Right cardiac atrium (tissue), 5 donors: ENCODE data around the gene ST7. TPM values are rescaled to one million over a fixed set of nuclear protein-coding genes. Genes with fewer than 3 reads are reported as not detected.

Experiments
- ATAC-seq, 2 donors: fragments of 200-7000 bp; cut with Tn5 transposase; one replicate each; pipeline versions ENCODE4 v1.8.0 to v1.9.1; 2020; ENCODE audit warnings: moderate library complexity in 2 of 2, mild to moderate bottlenecking in 1 of 2
- DNase-seq, 3 donors: peaks; one replicate each; pipeline ENCODE4 v3.0.0-alpha.2; 2020
- H3K27ac ChIP-seq: one replicate; pipeline ENCODE4 v1.5.1; 2013; ENCODE audit warnings: mild to moderate bottlenecking, low read length, control low read depth, moderate library complexity
- H3K27me3 ChIP-seq: one replicate; pipeline ENCODE4 v1.6.1; 2013; ENCODE audit not compliant: control insufficient read depth, insufficient read depth
- H3K4me1 ChIP-seq: one replicate; pipeline ENCODE4 v1.6.1; 2013; ENCODE audit warnings: low read length; ENCODE audit not compliant: control insufficient read depth, insufficient read depth
- H3K4me3 ChIP-seq: one replicate; pipeline ENCODE4 v1.5.1; 2013; ENCODE audit warnings: low read length, control low read depth
- H3K9me3 ChIP-seq: one replicate; pipeline ENCODE4 v1.6.1; 2013; ENCODE audit warnings: low read length; ENCODE audit not compliant: control insufficient read depth
- WGBS: extraction: QIAGEN DNeasy Blood & Tissue Kit; methylation state at CpG from one replicate; pipeline ENCODE4 v1.1.7; 2013; 5-methylcytosine and 5-hydroxymethylcytosine counted together
- intact Hi-C, 4 donors: fragments of 100-400 bp; cut with DNase I; formaldehyde crosslinking; loops; one replicate each; pipeline versions ENCODE4 v1.11.0 to v1.14.0; 2022 to 2023
- polyA plus RNA-seq: library from polyadenylated mRNA; stranded (reverse); fragments of 200-250 nt; gene quantifications from one replicate; pipeline ENCODE4 v1.2.3, GENCODE V29; 2013
- total RNA-seq, 4 donors: library from RNA; stranded (reverse); fragmentation: NEBNext Ultra II Directional; extraction: Animal tissue kit (Norgen Biotek cat#: 25700); gene quantifications; one replicate each; pipeline ENCODE4 v1.2.1, GENCODE V29; 2021
- donor health status: healthy with polysubstance abuse.
- donor health status: DM: no; HTN: yes; CAD: no.
- donor health status: DM: no; HTN: no; CAD: no.
- donor health status: DM: no; HTN: yes; CAD: no; lungs with severe emphysema.
- donor health status: DM: yes; HTN: yes; CAD: no.

Gene ST7
- total and polyA plus RNA-seq, 5 donors: 25.0 to 36.8 (median 35.8) TPM

GRCh38 chr7:117096942-117097341 is 143.6 kb downstream of the ST7 start:
- no peaks in the 10 kb centered on the region for H3K27me3 ChIP-seq
- no peak overlapping the region for H3K27ac ChIP-seq
- no peaks in the 10 kb centered on the region for H3K9me3 ChIP-seq
- no peak overlapping the region for H3K4me3 ChIP-seq
- peaks cover 4% of the 10 kb centered on the region for H3K4me1 ChIP-seq
- no peak for DNase-seq
- intact Hi-C loops: no loop called here
- ATAC-seq: no peak

GRCh38 chr7:117097860-117098259 is 144.6 kb downstream of the ST7 start:
- Histone ChIP-seq H3K4me1 (peaks cover 4% of the 10 kb centered on the region), H3K9me3 (no peaks in the 10 kb centered on the region), H3K4me3 (no peak overlapping the region), H3K27me3 (no peaks in the 10 kb centered on the region), H3K27ac (no peak overlapping the region)
- DNase-seq: no peak
- WGBS: 97% methylated on average over 5 of the region's 5 CpGs
- intact Hi-C loops: no loop called here
- no peak for ATAC-seq

- H3K27ac ChIP-seq: no peak overlapping the region
- no peak for ATAC-seq
- no peaks in the 10 kb centered on the region for H3K27me3 ChIP-seq
- intact Hi-C loops: no loop called here
- H3K9me3 ChIP-seq: no peaks in the 10 kb centered on the region
- peaks cover 4% of the 10 kb centered on the region for H3K4me1 ChIP-seq
- 48% methylated on average over 1 of the region's 1 CpG for WGBS
- no peak overlapping the region for H3K4me3 ChIP-seq
- no peak for DNase-seq
Measured at GRCh38 chr7:117098457-117098856, 145.2 kb downstream of the ST7 start.

- H3K9me3 ChIP-seq: no peaks in the 10 kb centered on the region
- ATAC-seq (no peak), DNase-seq (no peak)
- H3K4me3 ChIP-seq: no peak overlapping the region
- WGBS: 88% methylated on average over 2 of the region's 2 CpGs
- intact Hi-C loops: no loop called here
- H3K27ac ChIP-seq: no peak overlapping the region
- H3K27me3 ChIP-seq: no peaks in the 10 kb centered on the region
- no peaks in the 10 kb centered on the region for H3K4me1 ChIP-seq
Measured at GRCh38 chr7:117101026-117101425, 147.7 kb downstream of the ST7 start.

GRCh38 chr7:117110480-117111315 is 157.4 kb downstream of the ST7 start:
- H3K4me1 ChIP-seq: peaks cover 10% of the 10 kb centered on the region
- H3K27me3 ChIP-seq: no peaks in the 10 kb centered on the region
- intact Hi-C loops: loop anchor here in 1 of 4 donors (10.0 kb wide), 1 partner anchor 96 kb away; no protein-coding TSS in a partner anchor
- H3K4me3 ChIP-seq: no peak overlapping the region
- DNase-seq: no peak
- ATAC-seq: peak; percentile 67 to 69
- no peak overlapping the region for H3K27ac ChIP-seq
- H3K9me3 ChIP-seq: no peaks in the 10 kb centered on the region
- WGBS: 44% methylated on average over 5 of the region's 5 CpGs

- 74% methylated on average over 1 of the region's 1 CpG for WGBS
- ATAC-seq (peak; percentile 31 to 80), DNase-seq (peak in 1 of 3 donors; percentile 41)
- H3K4me1 ChIP-seq: peaks cover 10% of the 10 kb centered on the region
- intact Hi-C loops: loop anchor here in 1 of 4 donors (10.0 kb wide), 1 partner anchor 97 kb away; no protein-coding TSS in a partner anchor
- no peak overlapping the region for H3K27ac ChIP-seq
- H3K9me3 ChIP-seq: no peaks in the 10 kb centered on the region
- no peaks in the 10 kb centered on the region for H3K27me3 ChIP-seq
- H3K4me3 ChIP-seq: no peak overlapping the region
Measured at GRCh38 chr7:117111535-117111934, 158.2 kb downstream of the ST7 start.

DNA sequence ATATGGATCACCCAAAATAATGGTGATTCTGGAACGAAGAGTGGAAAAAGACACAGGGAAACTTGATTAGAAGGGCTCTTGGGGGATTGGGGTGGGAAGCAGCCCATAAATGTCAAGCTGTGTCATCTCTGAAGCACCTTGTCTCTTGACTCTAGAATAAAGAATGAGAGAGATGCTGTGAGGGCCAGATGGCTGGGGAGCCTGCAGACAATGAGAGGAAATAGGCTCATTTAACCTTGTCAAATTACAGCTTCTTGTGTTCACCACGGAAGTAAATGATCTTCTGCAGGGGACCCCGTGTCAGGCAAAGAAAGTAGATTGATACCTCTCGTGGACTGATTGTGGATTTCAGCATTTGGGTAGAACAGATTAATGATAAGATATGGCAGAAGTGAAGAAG is 159.3 kb downstream of the ST7 start:
- 86% methylated on average over 4 of the region's 4 CpGs for WGBS
- H3K27me3 ChIP-seq: no peaks in the 10 kb centered on the region
- ATAC-seq: no peak
- H3K4me1 ChIP-seq: peaks cover 10% of the 10 kb centered on the region
- H3K9me3 ChIP-seq: no peaks in the 10 kb centered on the region
- H3K27ac ChIP-seq: no peak overlapping the region
- intact Hi-C loops: loop anchor here in 1 of 4 donors (10.0 kb wide), 1 partner anchor 98 kb away; no protein-coding TSS in a partner anchor
- DNase-seq: no peak
- no peak overlapping the region for H3K4me3 ChIP-seq

DNA sequence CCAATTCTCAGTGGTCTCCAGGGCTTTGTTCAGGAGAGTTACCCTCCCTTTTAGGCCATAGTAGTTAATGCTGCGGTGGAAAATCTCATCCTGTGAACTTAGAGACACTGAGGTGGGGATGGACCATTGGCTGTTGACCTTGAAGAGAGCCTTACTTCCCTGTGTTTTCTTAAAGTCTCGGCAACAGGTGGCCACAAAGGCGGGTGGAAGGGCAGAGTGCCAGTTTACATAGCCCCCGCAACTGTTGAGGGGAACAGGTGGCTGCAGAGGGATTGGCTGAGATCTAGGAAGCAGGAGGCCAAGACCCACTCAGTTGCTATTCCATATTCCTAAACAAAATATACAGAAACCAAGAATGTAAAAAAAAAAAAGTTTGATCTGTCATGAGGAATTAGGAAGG is 160.6 kb downstream of the ST7 start:
- Histone ChIP-seq H3K4me1 (peaks cover 10% of the 10 kb centered on the region), H3K27ac (no peak overlapping the region)

DNA sequence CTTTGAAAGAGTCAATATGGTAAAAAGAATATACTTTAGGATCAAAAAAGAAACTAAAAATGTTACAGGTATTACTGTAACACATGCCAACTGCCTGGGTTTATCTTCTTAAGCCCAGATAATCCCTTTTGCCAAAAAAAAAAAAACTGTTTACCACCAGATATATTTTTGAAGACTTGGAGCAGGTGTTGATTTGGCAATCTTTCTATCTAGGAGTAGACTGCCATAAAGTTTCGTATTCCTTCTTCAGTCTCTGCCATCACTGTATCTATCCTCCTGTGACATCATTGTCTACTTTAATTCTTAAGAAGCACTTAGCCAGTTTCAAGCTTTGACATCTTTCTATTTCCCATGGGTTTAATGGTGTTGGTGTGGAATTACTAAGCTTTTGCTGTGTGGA is 161.0 kb downstream of the ST7 start:
- DNase-seq (no peak), ATAC-seq (no peak)
- H3K4me1 ChIP-seq: peaks cover 10% of the 10 kb centered on the region
- no peak overlapping the region for H3K27ac ChIP-seq
- H3K27me3 ChIP-seq: no peaks in the 10 kb centered on the region
- H3K9me3 ChIP-seq: no peaks in the 10 kb centered on the region
- intact Hi-C loops: loop anchor here in 1 of 4 donors (10.0 kb wide), 1 partner anchor 99 kb away; no protein-coding TSS in a partner anchor
- H3K4me3 ChIP-seq: no peak overlapping the region
- 60% methylated on average over 1 of the region's 1 CpG for WGBS

More for the DNA sequence above, 160.6 kb downstream of the ST7 start:
- DNase-seq (no peak), ATAC-seq (no peak)
- 93% methylated on average over 4 of the region's 4 CpGs for WGBS
- intact Hi-C loops: loop anchor here in 1 of 4 donors (10.0 kb wide), 1 partner anchor 99 kb away; no protein-coding TSS in a partner anchor
- no peaks in the 10 kb centered on the region for H3K27me3 ChIP-seq
- H3K4me3 ChIP-seq: no peak overlapping the region
- H3K9me3 ChIP-seq: no peaks in the 10 kb centered on the region

GRCh38 chr7:117116211-117116610 is 162.9 kb downstream of the ST7 start:
- 94% methylated on average over 2 of the region's 2 CpGs for WGBS
- intact Hi-C loops: loop anchor here (2.0 to 10.0 kb wide), 5 partner anchors 101 to 185 kb away; no protein-coding TSS in a partner anchor

DNA sequence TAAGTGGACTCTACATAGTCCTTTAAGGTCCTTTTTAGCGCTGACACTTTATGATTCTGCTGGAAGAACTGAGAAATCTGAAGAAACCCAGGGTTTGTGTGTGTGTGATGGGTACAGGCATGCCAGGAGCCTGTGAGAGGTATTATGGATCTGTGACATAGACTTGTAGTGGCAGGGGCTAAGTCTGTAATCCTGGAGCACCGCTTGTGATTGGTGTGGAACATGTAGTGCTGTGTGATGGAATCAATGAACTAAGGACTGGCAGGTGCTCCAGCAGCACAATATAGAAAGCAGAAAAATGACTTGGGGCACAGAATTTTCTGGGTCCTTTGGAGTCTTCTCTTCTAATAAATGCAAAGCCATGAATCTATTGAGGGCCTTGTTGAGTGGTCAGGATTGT is 163.9 kb downstream of the ST7 start:
- 98% methylated on average over 2 of the region's 2 CpGs for WGBS
- no peaks in the 10 kb centered on the region for H3K9me3 ChIP-seq
- no peak overlapping the region for H3K27ac ChIP-seq
- ATAC-seq (no peak), DNase-seq (no peak)
- no peaks in the 10 kb centered on the region for H3K27me3 ChIP-seq
- intact Hi-C loops: loop anchor here (2.0 to 10.0 kb wide), 5 partner anchors 102 to 186 kb away; no protein-coding TSS in a partner anchor
- peaks cover 2% of the 10 kb centered on the region for H3K4me1 ChIP-seq
- H3K4me3 ChIP-seq: no peak overlapping the region

More at GRCh38 chr7:117116211-117116610, 162.9 kb downstream of the ST7 start:
- DNase-seq (no peak), ATAC-seq (no peak)
- no peaks in the 10 kb centered on the region for H3K9me3 ChIP-seq
- H3K27ac ChIP-seq: no peak overlapping the region
- peaks cover 5% of the 10 kb centered on the region for H3K4me1 ChIP-seq
- no peak overlapping the region for H3K4me3 ChIP-seq
- H3K27me3 ChIP-seq: no peaks in the 10 kb centered on the region
